HepG2 (cell line): ENCODE measurements around the gene IL1RAPL1. TPM values are rescaled to one million over a fixed set of nuclear protein-coding genes. Genes with fewer than 3 reads are reported as not detected.

Source experiments
- ATAC-seq: fragments of 200-7000 bp; cut with Tn5 transposase; 3 replicates; pipeline ENCODE4 v1.9.1; 2020; ENCODE audit warnings: mild to moderate bottlenecking, moderate library complexity
- BruUV-seq: library from RNA; stranded (reverse); fragments of 400-500 nt; replicated peaks from 2 replicates; lab custom pipeline; 2021; lab: Mats Ljungman, UMichigan
- CTCF ChIA-PET: fragments of 300-600 bp; formaldehyde crosslinking; extraction: SDS; loops from one replicate; lab custom pipeline; 2021; ENCODE audit warnings: low total read pairs, inconsistent platforms, low intra/inter-chr PET ratio; lab: Yijun Ruan, JAX
- POLR2A ChIA-PET: fragments of 350-600 bp; sonication (Branson Sonifier 250); formaldehyde crosslinking; loops from one replicate; lab custom pipeline; 2020; ENCODE audit warnings: antibody characterized with exemption, inconsistent platforms; lab: Yijun Ruan, JAX
- DNase-seq: peaks from one replicate; pipeline ENCODE4 v3.0.0-alpha.2; 2015; ENCODE audit warnings: low spot score
- FAIRE-seq: peaks from 3 replicates; lab custom pipeline; 2011; peaks lifted over from hg19 to GRCh38; lab: Jason Lieb, UNC
- H2AFZ ChIP-seq: one replicate; pipeline ENCODE4 v1.6.1; 2011; ENCODE audit warnings: low read length, inconsistent platforms
- H3K27ac ChIP-seq: fragments of 300-600 bp; 3 replicates; pipeline ENCODE4 v1.8.0; 2011; ENCODE audit warnings: mixed run types, mild to moderate bottlenecking, mixed read lengths, low read length, inconsistent platforms; ENCODE audit not compliant: insufficient read depth; ENCODE audit errors: extremely low read length
- H3K27me3 ChIP-seq, 2 experiments: fragments of 200-600 bp in 1 of 2; 2 replicates in 1 of 2; 3 replicates in 1 of 2; pipeline versions ENCODE4 v1.6.0 to v1.8.0; 2011; ENCODE audit warnings: low read length in 2 of 2, mild to moderate bottlenecking in 2 of 2, moderate library complexity in 2 of 2, inconsistent platforms in 1 of 2; ENCODE audit not compliant: insufficient read depth in 2 of 2, control insufficient read depth in 1 of 2
- H3K36me3 ChIP-seq, 2 experiments: fragments of 200-600 bp in 1 of 2; replicated peaks in 1 of 2; 2 replicates in 1 of 2; 3 replicates in 1 of 2; pipeline versions ENCODE4 v1.5.1 to v1.8.0; 2011; ENCODE audit warnings: low read length in 2 of 2, inconsistent platforms in 1 of 2; ENCODE audit not compliant: insufficient read depth in 2 of 2, control insufficient read depth in 1 of 2
- H3K4me1 ChIP-seq: 2 replicates; pipeline ENCODE4 v1.5.1; 2012; ENCODE audit warnings: low read length, inconsistent platforms; ENCODE audit not compliant: insufficient read depth
- H3K4me2 ChIP-seq: 2 replicates; pipeline ENCODE4 v1.6.0; 2011; ENCODE audit warnings: low read depth, low read length, inconsistent platforms
- H3K4me3 ChIP-seq, 3 experiments: fragments of 200-600 bp in 1 of 3; sonication (generic), shearing (Covaris generic) in 1 of 3; replicated peaks in 1 of 3; 2 replicates each; pipeline ENCODE4 v1.5.1; 2011 to 2016; ENCODE audit warnings: low read length in 3 of 3, inconsistent platforms in 2 of 3, low read depth in 2 of 3, mild to moderate bottlenecking in 2 of 3, control low read depth in 1 of 3, mixed read lengths in 1 of 3; ENCODE audit not compliant: insufficient read depth in 1 of 3
- H3K79me2 ChIP-seq: one replicate; pipeline ENCODE4 v1.6.1; 2011; ENCODE audit warnings: low read length, inconsistent platforms; ENCODE audit not compliant: insufficient read depth
- H3K9ac ChIP-seq: 2 replicates; pipeline ENCODE4 v1.6.0; 2011; ENCODE audit warnings: mild to moderate bottlenecking, low read depth, low read length, inconsistent platforms; ENCODE audit not compliant: insufficient read depth
- H3K9me3 ChIP-seq: 2 replicates; pipeline ENCODE4 v1.5.1; 2012; ENCODE audit warnings: mild to moderate bottlenecking, low read length
- H4K20me1 ChIP-seq: 2 replicates; pipeline ENCODE4 v1.6.0; 2011; ENCODE audit warnings: inconsistent platforms, mild to moderate bottlenecking, low read length, moderate library complexity; ENCODE audit not compliant: insufficient read depth
- BCLAF1 ChIP-seq: fragments of 450-650 bp; IDR thresholded peaks from 2 replicates; pipeline ENCODE4 v1.6.1; 2017; ENCODE audit warnings: mild to moderate bottlenecking
- DRAP1 ChIP-seq: IDR thresholded peaks from 2 replicates; pipeline ENCODE4 v1.6.1; 2016; ENCODE audit warnings: missing genetic modification reagents, missing compliant biosample characterization
- GPN1 ChIP-seq: sonication (generic); formaldehyde crosslinking; IDR thresholded peaks from 2 replicates; pipeline ENCODE4 v1.5.1; 2020; ENCODE audit warnings: missing genetic modification reagents, borderline replicate concordance
- HINFP ChIP-seq: sonication (generic); formaldehyde crosslinking; IDR thresholded peaks from 2 replicates; pipeline ENCODE4 v1.4.0; 2020; ENCODE audit warnings: low read depth, mild to moderate bottlenecking, missing genetic modification reagents
- NCOA2 ChIP-seq: sonication (generic); formaldehyde crosslinking; IDR thresholded peaks from 2 replicates; pipeline ENCODE4 v1.8.0; 2022; ENCODE audit warnings: inconsistent platforms
- PLSCR1 ChIP-seq: sonication (generic); formaldehyde crosslinking; IDR thresholded peaks from 2 replicates; pipeline ENCODE4 v1.5.0; 2020; ENCODE audit warnings: missing genetic modification reagents, mild to moderate bottlenecking, borderline replicate concordance
- SAP130 ChIP-seq: IDR thresholded peaks from 2 replicates; pipeline ENCODE4 v1.6.1; 2016; ENCODE audit warnings: low read depth
- SIX1 ChIP-seq: sonication (generic); formaldehyde crosslinking; IDR thresholded peaks from 2 replicates; pipeline ENCODE4 v1.4.0; 2020; ENCODE audit warnings: missing genetic modification reagents, borderline replicate concordance
- THAP11 ChIP-seq: IDR thresholded peaks from 2 replicates; pipeline ENCODE4 v1.6.1; 2016; ENCODE audit warnings: missing biosample characterization, missing genetic modification reagents
- ZBTB33 ChIP-seq: sonication (generic); formaldehyde crosslinking; IDR thresholded peaks from 2 replicates; pipeline ENCODE4 v1.4.0; 2020; ENCODE audit warnings: missing genetic modification reagents
- ZNF281 ChIP-seq: sonication (generic); formaldehyde crosslinking; IDR thresholded peaks from 2 replicates; pipeline ENCODE4 v1.4.0; 2020; ENCODE audit warnings: missing genetic modification reagents, borderline replicate concordance
- ZNF451 ChIP-seq: sonication (generic); formaldehyde crosslinking; IDR thresholded peaks from 2 replicates; pipeline ENCODE4 v1.5.0; 2020; ENCODE audit warnings: mild to moderate bottlenecking, missing genetic modification reagents
- ZNF713 ChIP-seq: sonication (generic); formaldehyde crosslinking; IDR thresholded peaks from 2 replicates; pipeline ENCODE4 v1.4.0; 2020; ENCODE audit warnings: mild to moderate bottlenecking, missing genetic modification reagents
- ZNF737 ChIP-seq: sonication (generic); formaldehyde crosslinking; IDR thresholded peaks from 2 replicates; pipeline ENCODE4 v1.5.0; 2020; ENCODE audit warnings: missing genetic modification reagents, mild to moderate bottlenecking, borderline replicate concordance
- WGBS: methylation state at CpG from one replicate; pipeline ENCODE4 v1.1.6; 2017; ENCODE audit warnings: low lambda C conversion rate; 5-methylcytosine and 5-hydroxymethylcytosine counted together
- in situ Hi-C: cut with HindIII; loops from 2 replicates; pipeline ENCODE4 v1.10.0; 2017; ENCODE audit warnings: low pct_unique_long_range_greater_than_20kb; ENCODE audit not compliant: extremely low pct_ligation_motif_present
- intact Hi-C: fragments of 100-400 bp; cut with micrococcal nuclease; formaldehyde crosslinking; loops from one replicate; pipeline ENCODE4 v1.10.0; 2022; ENCODE audit not compliant: unreplicated experiment
- polyA plus RNA-seq, 8 experiments: library from polyadenylated mRNA; depleted of rRNA in 3 of 8; stranded (reverse) in 7 of 8; unstranded in 1 of 8; fragments of >200 nt; fragmentation: Illumina TruSeq in 4 of 8; extraction: Trizol in 4 of 8; gene quantifications; 2 replicates each; pipeline versions ENCODE4 v1.2.1 to v1.2.3, GENCODE V29; 2011 to 2016; ENCODE audit warnings: low read depth in 4 of 8, missing spikeins in 1 of 8, mixed read lengths in 1 of 8; ENCODE audit not compliant: insufficient read depth in 1 of 8
- total RNA-seq, 5 experiments: library from RNA; depleted of rRNA; stranded (reverse); fragments of >200 nt; fragmentation: Illumina TruSeq; extraction: Trizol; gene quantifications; 2 replicates each; pipeline ENCODE4 v1.2.3, GENCODE V29; 2016; ENCODE audit warnings: low read depth in 1 of 5

Gene IL1RAPL1
- total and polyA plus RNA-seq, 2 of the 13 experiments (the other 11 are each of a cell fraction or from before 2014, with no cell fraction given), result 0.04 TPM; not detected in 1

- TF ChIP-seq HINFP (no peak), GPN1 (CRISPR knock-in tag) (no peak), ZBTB33 (CRISPR knock-in tag) (no peak), ZNF713 (CRISPR knock-in tag) (no peak), SAP130 (no peak)
Observed at GRCh38 chrX:28585767-28586166, 1.5 kb upstream of the IL1RAPL1 start (continued).

GRCh38 chrX:28586286-28586685 lies 960 bp upstream of the IL1RAPL1 start:
- in situ Hi-C loops, result no loop called here
- Histone ChIP-seq H3K36me3 (no peaks in the 10 kb centered on the region), H3K4me2 (no peak overlapping the region), H2AFZ (no peak overlapping the region), H3K27me3 (no peaks in the 10 kb centered on the region), H3K9me3 (no peaks in the 10 kb centered on the region), H3K4me1 (no peaks in the 10 kb centered on the region), H3K27ac (no peak overlapping the region), H3K79me2 (no peaks in the 10 kb centered on the region), H3K9ac (no peak overlapping the region), H4K20me1 (no peaks in the 10 kb centered on the region), H3K4me3 (no peak overlapping the region)
- POLR2A ChIA-PET, result no interaction called here
- intact Hi-C loops, result no loop called here
- BruUV-seq, result no TSS peak
- CTCF ChIA-PET, result no interaction called here
- no peak for ATAC-seq
- DNase-seq, result no peak
- FAIRE-seq, result no peak
- 6% methylated on average over 6 of the region's 9 CpGs for WGBS
- no peak for TF ChIP-seq ZNF451
- no peak for TF ChIP-seq DRAP1
- TF ChIP-seq ZNF737 (CRISPR knock-in tag), result no peak
- no peak for TF ChIP-seq NCOA2
- TF ChIP-seq THAP11 (CRISPR knock-in tag), result no peak
- no peak for TF ChIP-seq SIX1 (CRISPR knock-in tag)
- no peak for TF ChIP-seq BCLAF1
- TF ChIP-seq PLSCR1 (CRISPR knock-in tag), result no peak
- TF ChIP-seq ZNF281 (CRISPR knock-in tag), result no peak
